Small intestine (tissue), 7 donors: Measurements from ENCODE around the gene RBM6. TPM values are rescaled to one million over a fixed set of nuclear protein-coding genes. Genes with fewer than 3 reads are reported as not detected.
"Not testable (repeated sequence)": the region's sequence is repeated elsewhere in the genome, so short reads cannot be mapped to it uniquely, and the experiment has no call there.

Source experiments
- DNase-seq, 2 donors: peaks; one replicate each; pipeline versions ENCODE4 v3.0.0 to v3.0.0-alpha.2; 2013
- FAIRE-seq: peaks from 2 replicates; lab custom pipeline; 2012; peaks lifted over from hg19 to GRCh38; lab: Jason Lieb, UNC
- H3K27ac ChIP-seq, 3 donors: one replicate each; pipeline ENCODE4 v1.5.1; 2013; ENCODE audit warnings: low read length in 2 of 3, mild to moderate bottlenecking in 2 of 3, control low read depth in 1 of 3, inconsistent platforms in 1 of 3, low read depth in 1 of 3, moderate library complexity in 1 of 3
- H3K27me3 ChIP-seq, 3 donors: one replicate each; pipeline ENCODE4 v1.6.1; 2013; ENCODE audit warnings: low read length in 3 of 3, inconsistent platforms in 1 of 3; ENCODE audit not compliant: control insufficient read depth in 3 of 3, insufficient read depth in 3 of 3
- H3K36me3 ChIP-seq, 3 donors: one replicate each; pipeline ENCODE4 v1.6.1; 2013; ENCODE audit warnings: low read length in 3 of 3, inconsistent platforms in 1 of 3, low read depth in 1 of 3, mild to moderate bottlenecking in 1 of 3, moderate library complexity in 1 of 3; ENCODE audit not compliant: control insufficient read depth in 3 of 3, insufficient read depth in 2 of 3
- H3K4me1 ChIP-seq, 3 donors: one replicate each; pipeline ENCODE4 v1.6.1; 2013; ENCODE audit warnings: low read length in 2 of 3, inconsistent platforms in 1 of 3, low read depth in 1 of 3, mild to moderate bottlenecking in 1 of 3, moderate library complexity in 1 of 3; ENCODE audit not compliant: control insufficient read depth in 3 of 3, insufficient read depth in 2 of 3
- H3K4me3 ChIP-seq, 3 donors: one replicate each; pipeline ENCODE4 v1.5.1; 2013; ENCODE audit warnings: low read length in 3 of 3, control low read depth in 1 of 3, inconsistent platforms in 1 of 3, low read depth in 1 of 3, mild to moderate bottlenecking in 1 of 3, moderate library complexity in 1 of 3
- H3K9me3 ChIP-seq, 2 donors: one replicate each; pipeline ENCODE4 v1.6.1; 2013; ENCODE audit warnings: low read depth in 1 of 2, low read length in 1 of 2; ENCODE audit not compliant: control insufficient read depth in 2 of 2, insufficient read depth in 1 of 2
- WGBS, 3 donors: extraction: QIAGEN DNeasy Blood & Tissue Kit; methylation state at CpG; one replicate each; pipeline ENCODE4 v1.1.7; 2013; 5-methylcytosine and 5-hydroxymethylcytosine counted together
- polyA plus RNA-seq, 4 donors: library from polyadenylated mRNA; stranded (reverse) in 3 of 4; unstranded in 1 of 4; fragments of 200-250 nt in 3 of 4; fragments of 120-200 nt in 1 of 4; gene quantifications; one replicate each; pipeline versions ENCODE4 v1.2.1 to v1.2.3, GENCODE V29; 2013
- donor health status: healthy with polysubstance abuse.
- donor health status: control.
- donor health status: control.
- donor health status: Bipolar disorder and iron deficiency.
- donor health status: healthy.

RBM6 gene
- polyA plus RNA-seq, 4 donors = 61.0 to 409 (median 167) TPM

DNA sequence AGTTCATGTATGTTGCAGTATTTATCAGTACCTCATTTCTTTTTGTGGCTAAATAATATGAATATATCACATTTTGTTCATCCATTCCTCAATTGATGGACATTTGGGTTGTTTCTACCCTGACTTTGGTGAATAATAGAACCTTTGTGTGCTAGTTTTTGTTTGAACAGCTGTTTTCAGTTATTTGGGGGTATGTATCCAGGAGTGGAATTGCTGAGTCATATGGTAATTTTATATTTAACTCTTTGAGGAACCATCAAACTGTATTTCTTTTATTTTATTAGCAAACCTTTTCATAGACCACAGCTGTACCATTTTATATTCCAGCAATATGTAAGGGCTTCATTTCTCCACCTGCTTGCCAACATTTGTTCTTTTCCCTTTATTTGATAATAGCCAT lies 110.4 kb downstream of the RBM6 start:
- no peak for FAIRE-seq
- no peak for DNase-seq
- Histone ChIP-seq H3K27ac (no peak overlapping the region), H3K4me1 (no peaks in the 10 kb centered on the region), H3K27me3 (no peaks in the 10 kb centered on the region), H3K9me3 (no peaks in the 10 kb centered on the region), H3K4me3 (no peak overlapping the region), H3K36me3 (peaks cover 4 to 40% (median 18%) of the 10 kb centered on the region in 3 donors)

GRCh38 chr3:50057756-50058155 lies 117.8 kb downstream of the RBM6 start:
- FAIRE-seq (no peak), DNase-seq (no peak)
- H3K4me3 ChIP-seq = no peak overlapping the region
- peaks cover 14 to 41% (median 30%) of the 10 kb centered on the region in 3 donors for H3K36me3 ChIP-seq
- H3K27me3 ChIP-seq = no peaks in the 10 kb centered on the region
- H3K27ac ChIP-seq = no peak overlapping the region
- 93 to 96% (median 95%) methylated on average over 6 of the region's 6 CpGs for WGBS, 3 donors
- H3K4me1 ChIP-seq = no peaks in the 10 kb centered on the region
- no peaks in the 10 kb centered on the region for H3K9me3 ChIP-seq

DNA sequence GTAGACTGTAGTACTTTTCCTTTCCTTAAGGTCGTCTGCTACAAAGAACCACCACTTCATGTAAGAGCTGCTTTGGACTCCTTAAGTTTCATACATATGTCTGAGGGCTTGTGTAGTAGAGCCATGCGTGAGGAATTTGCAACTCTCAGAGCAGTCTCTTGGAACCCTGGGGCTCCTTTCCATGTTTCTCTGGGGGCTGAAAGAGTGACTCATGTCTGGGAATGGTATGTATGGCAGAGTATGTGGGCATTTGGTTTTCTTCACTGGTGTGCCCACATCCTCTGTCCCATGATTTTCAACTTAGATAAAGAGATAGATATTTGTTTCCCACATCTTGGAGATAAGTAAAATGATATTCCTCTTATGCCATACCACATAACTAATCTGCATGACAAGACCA lies 128.2 kb downstream of the RBM6 start:
- WGBS, 3 donors = 88 to 95% (median 92%) methylated on average over 2 of the region's 2 CpGs
- FAIRE-seq (no peak), DNase-seq (no peak)
- Histone ChIP-seq H3K4me3 (no peak overlapping the region), H3K27ac (no peak overlapping the region), H3K4me1 (no peaks in the 10 kb centered on the region), H3K27me3 (no peaks in the 10 kb centered on the region), H3K9me3 (no peaks in the 10 kb centered on the region), H3K36me3 (peaks cover 23 to 58% (median 34%) of the 10 kb centered on the region in 3 donors)

- Histone ChIP-seq H3K4me1 (no peaks in the 10 kb centered on the region), H3K4me3 (no peak overlapping the region), H3K27me3 (no peaks in the 10 kb centered on the region), H3K36me3 (peaks cover 9 to 38% (median 11%) of the 10 kb centered on the region in 3 donors), H3K9me3 (peaks cover 0 to 2% of the 10 kb centered on the region in 2 donors), H3K27ac (no peak overlapping the region)
- DNase-seq (no peak), FAIRE-seq (no peak)
- WGBS, 3 donors = 93 to 100% (median 98%) methylated on average over 1 of the region's 1 CpG
Measured at GRCh38 chr3:50078091-50078490, 138.1 kb downstream of the RBM6 start.

GRCh38 chr3:50078622-50079021 lies 138.7 kb downstream of the RBM6 start:
- DNase-seq (no peak), FAIRE-seq (no peak)
- H3K27me3 ChIP-seq = no peaks in the 10 kb centered on the region
- H3K4me1 ChIP-seq = no peaks in the 10 kb centered on the region
- peaks cover 0 to 2% of the 10 kb centered on the region in 2 donors for H3K9me3 ChIP-seq
- WGBS, 3 donors = 22 to 65% (median 39%) methylated on average over 1 of the region's 1 CpG
- no peak overlapping the region for H3K4me3 ChIP-seq
- no peak overlapping the region for H3K27ac ChIP-seq
- peaks cover 6 to 36% (median 7%) of the 10 kb centered on the region in 3 donors for H3K36me3 ChIP-seq

DNA sequence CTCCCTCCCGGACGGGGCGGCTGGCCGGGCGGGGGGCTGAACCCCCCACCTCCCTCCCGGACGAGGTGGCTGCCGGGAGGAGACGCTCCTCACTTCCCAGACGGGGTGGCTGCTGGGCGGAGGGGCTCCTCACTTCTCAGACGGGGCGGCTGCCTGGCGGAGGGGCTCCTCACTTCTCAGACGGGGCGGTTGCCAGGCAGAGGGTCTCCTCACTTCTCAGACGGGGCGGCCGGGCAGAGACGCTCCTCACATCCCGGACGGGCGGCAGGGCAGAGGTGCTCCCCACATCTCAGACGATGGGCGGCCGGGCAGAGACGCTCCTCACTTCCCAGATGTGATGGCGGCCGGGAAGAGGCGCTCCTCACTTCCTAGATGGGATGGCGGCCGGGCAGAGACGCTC lies 145.0 kb downstream of the RBM6 start:
- WGBS, 3 donors = 94 to 100% (median 97%) methylated on average over 4 to 26 of the region's 33 CpGs
- H3K4me1 ChIP-seq, H3K27me3 ChIP-seq, FAIRE-seq, H3K9me3 ChIP-seq, H3K4me3 ChIP-seq, H3K36me3 ChIP-seq, DNase-seq, H3K27ac ChIP-seq: not testable (repeated sequence)

DNA sequence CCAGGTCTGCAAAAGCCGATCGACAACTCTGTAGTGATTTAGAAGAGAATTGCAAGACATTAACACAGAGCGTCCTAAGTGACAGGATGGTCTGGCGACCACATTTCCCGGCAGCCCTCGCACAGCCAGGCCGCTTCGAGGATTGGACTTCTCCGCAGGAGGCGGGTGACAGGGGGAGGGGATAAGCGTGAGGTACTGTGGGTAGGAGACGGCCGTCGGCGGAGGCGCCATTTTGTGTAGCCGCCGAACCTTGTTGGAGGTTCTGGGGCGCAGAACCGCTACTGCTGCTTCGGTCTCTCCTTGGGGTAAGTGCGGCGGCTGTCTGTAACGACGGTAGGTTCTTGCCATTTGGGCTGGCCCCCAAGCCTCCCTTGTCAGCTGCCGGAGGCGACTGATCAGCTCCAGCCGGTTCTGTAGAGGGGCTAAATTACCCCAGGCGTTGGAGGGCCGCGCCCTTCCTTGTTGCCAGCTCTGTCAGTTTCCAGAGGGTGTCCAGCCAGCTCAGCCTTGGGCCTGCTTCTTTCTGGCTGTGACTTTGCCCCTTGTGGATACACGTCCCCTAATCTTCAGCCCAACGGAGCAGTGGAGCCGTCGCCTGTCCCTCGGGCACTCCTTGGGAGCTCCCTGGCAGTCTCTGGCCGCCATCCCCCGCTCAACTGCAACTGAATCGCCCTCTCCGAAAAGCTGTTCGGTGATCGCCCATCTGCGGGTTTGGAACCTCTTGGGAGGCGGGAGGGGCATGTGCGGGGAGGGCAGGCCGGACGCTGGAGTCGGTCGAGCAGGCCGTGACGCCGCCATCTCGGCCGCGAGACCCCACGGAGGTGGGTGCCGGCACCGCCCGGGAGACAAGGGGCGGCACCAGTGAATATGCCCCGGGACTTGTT lies 149.0 kb downstream of the RBM6 start, which contains the start of gene RBM5:
Gene RBM5, plus strand, starts transcription at position 195 of the 884 bp plus-strand sequence. CDS start 1,516 bp downstream, outside the sequence.
- DNase-seq = peak; percentile 92 to 96
- H3K9me3 ChIP-seq = no peaks in the 10 kb centered on the region
- peaks cover 10 to 19% (median 16%) of the 10 kb centered on the region in 3 donors for H3K36me3 ChIP-seq
- H3K27me3 ChIP-seq = no peaks in the 10 kb centered on the region
- H3K4me1 ChIP-seq = peaks cover 0 to 10% (median 9%) of the 10 kb centered on the region in 3 donors
- H3K27ac ChIP-seq = peak within 1 kb of the TSS; percentile 78 to 97 (median 93)
- WGBS, 3 donors = 0% methylated on average over 53 to 61 of the region's 61 CpGs
- no peak for FAIRE-seq
- peak within 1 kb of the TSS; percentile 92 to 100 (median 95) for H3K4me3 ChIP-seq

DNA sequence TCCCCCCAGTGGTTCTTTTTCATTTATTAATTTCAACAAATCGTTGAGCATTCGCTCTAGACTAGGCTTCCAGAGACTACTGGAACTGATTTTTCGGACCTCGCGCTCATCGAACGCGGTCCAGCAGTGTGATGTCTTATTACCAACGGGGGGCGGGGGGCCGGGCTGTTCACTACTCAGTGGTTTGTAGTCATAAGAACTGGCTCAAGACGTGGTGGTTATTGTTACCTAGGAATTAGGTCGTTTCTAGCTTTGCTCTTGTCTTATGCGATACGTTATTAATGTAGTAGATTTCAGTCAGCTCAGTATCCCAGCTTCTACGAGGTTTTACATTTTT lies 149.6 kb downstream of the RBM6 start:
- H3K4me3 ChIP-seq = peak overlapping the region; percentile 92 to 100 (median 95)
- H3K9me3 ChIP-seq = no peaks in the 10 kb centered on the region
- peaks cover 13 to 26% (median 16%) of the 10 kb centered on the region in 3 donors for H3K36me3 ChIP-seq
- FAIRE-seq = no peak
- H3K27ac ChIP-seq = peak overlapping the region in 2 of 3 donors; percentile 93 to 97
- peaks cover 0 to 10% (median 9%) of the 10 kb centered on the region in 3 donors for H3K4me1 ChIP-seq
- H3K27me3 ChIP-seq = no peaks in the 10 kb centered on the region
- 0% methylated on average over 16 of the region's 16 CpGs for WGBS, 3 donors
- DNase-seq = peak; percentile 19 to 57
